IPS DF 4.7 (cell line): ENCODE data around the gene MDFI.

Source experiments
- DNase-seq: peaks from one replicate; pipeline ENCODE4 v3.0.0-alpha.2; 2013; ENCODE audit warnings: low spot score; ENCODE audit errors: extremely low read depth

Gene MDFI

GRCh38 chr6:41649596-41649995, 11.3 kb downstream of the MDFI start:
- DNase-seq = no peak

GRCh38 chr6:41650120-41650519, 11.9 kb downstream of the MDFI start:
- no peak for DNase-seq

- no peak for DNase-seq
These were observed 13.1 kb downstream of the MDFI start for GRCh38 chr6:41651246-41651961.

- DNase-seq = no peak
These were observed 13.8 kb downstream of the MDFI start for GRCh38 chr6:41651962-41652657.

- DNase-seq = no peak
These were observed 14.8 kb downstream of the MDFI start for GRCh38 chr6:41652866-41653652.

- DNase-seq = no peak
These were observed 15.4 kb downstream of the MDFI start for GRCh38 chr6:41653691-41654090.

GRCh38 chr6:41654151-41654697, 16.0 kb downstream of the MDFI start:
- DNase-seq = no peak

GRCh38 chr6:41654698-41655151, 16.5 kb downstream of the MDFI start:
- no peak for DNase-seq

- DNase-seq = no peak
These were observed 16.9 kb downstream of the MDFI start for GRCh38 chr6:41655176-41655575.

GRCh38 chr6:41655646-41656001, 17.4 kb downstream of the MDFI start:
- DNase-seq = no peak

- DNase-seq = no peak
These were observed 17.9 kb downstream of the MDFI start for GRCh38 chr6:41656002-41656691.

- DNase-seq = no peak
These were observed 19.1 kb downstream of the MDFI start for GRCh38 chr6:41657131-41658094.

- DNase-seq = no peak
These were observed 20.4 kb downstream of the MDFI start for GRCh38 chr6:41658636-41659035.

- no peak for DNase-seq
These were observed 21.7 kb downstream of the MDFI start for GRCh38 chr6:41659935-41660334.

- no peak for DNase-seq
These were observed 25.3 kb downstream of the MDFI start for GRCh38 chr6:41663568-41663967.

GRCh38 chr6:41664271-41664670, 26.0 kb downstream of the MDFI start:
- DNase-seq = no peak

- DNase-seq = no peak
These were observed 28.9 kb downstream of the MDFI start for GRCh38 chr6:41667195-41667594.

GRCh38 chr6:41668968-41669367, 30.7 kb downstream of the MDFI start:
- DNase-seq = no peak

GRCh38 chr6:41670703-41671360, 32.6 kb downstream of the MDFI start:
- no peak for DNase-seq

GRCh38 chr6:41671376-41671775, 33.1 kb downstream of the MDFI start:
- no peak for DNase-seq
